ENCODE data around the gene ETFRF1. TPM values are rescaled to one million over a fixed set of nuclear protein-coding genes. Genes with fewer than 3 reads are reported as not detected.

Gene ETFRF1, protein sequence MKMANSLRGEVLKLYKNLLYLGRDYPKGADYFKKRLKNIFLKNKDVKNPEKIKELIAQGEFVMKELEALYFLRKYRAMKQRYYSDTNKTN
- total RNA-seq (10 to 100 TPM; 22.1 to 23.0 TPM), polyA plus RNA-seq (10 to 100 TPM; 30.8 to 56.5 TPM)

DNA sequence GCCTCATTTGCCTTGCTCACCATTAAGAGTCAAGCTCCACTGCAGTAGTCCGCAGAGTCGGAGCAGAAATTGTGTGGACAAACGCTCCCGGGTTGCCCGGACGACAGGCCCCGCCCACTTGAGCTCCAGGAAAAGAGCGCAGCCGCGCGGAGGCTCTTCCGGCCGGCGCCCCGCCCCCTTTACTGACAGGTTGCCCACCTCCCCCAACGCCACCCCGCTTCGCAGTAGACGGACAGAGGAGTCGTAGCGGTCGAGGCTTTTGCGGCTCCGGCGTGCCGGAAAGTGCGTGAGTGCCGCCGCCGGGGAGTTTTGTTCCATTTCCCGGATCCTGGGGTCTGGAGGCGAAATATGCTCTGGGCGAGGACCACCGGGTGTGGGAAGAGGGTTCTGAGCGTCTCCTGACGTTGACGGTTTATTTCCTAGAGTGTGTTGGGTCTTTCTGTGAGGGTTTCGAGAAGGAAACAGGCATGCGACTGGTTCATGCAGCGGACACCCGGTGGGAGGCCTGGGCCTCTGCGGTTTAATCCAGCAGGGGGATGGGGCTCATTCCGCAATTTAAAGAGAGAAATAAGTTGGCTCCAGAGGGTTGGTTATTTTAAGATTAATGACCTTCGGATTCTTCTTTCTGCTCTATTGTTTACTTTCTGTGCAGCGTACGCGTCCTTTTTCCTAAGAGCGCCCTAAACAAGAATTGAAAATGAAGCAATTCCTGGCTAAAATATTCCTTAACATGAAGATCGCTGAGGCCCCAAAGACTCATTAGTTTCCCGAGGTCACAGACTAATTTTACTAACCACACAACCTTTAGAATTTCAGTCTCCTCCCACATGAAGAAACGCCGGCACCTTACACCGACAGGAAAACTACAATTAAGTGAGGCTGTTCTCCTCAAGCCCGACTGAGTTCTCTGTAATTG lies at the start of gene ETFRF1, which contains the start of gene DNAI7:
Gene ETFRF1 (plus strand): TSS at position 182 of the 916 bp plus-strand sequence. CDS start 8,720 bp downstream, outside the sequence.
Gene DNAI7 (minus strand): TSS at position 105 of the 916 bp plus-strand sequence. CDS start 82 bp downstream, at position 23.
- H3K9me3 ChIP-seq (ENCODE audit: control insufficient read depth in 1 of 2, low read length in 2 of 2) = no peaks in the 10 kb centered on the region
- Mint-ChIP-seq H3K4me1 (peaks cover 16 to 35% (median 25%) of the 10 kb centered on the region in 4 donors), H3K36me3 (peaks cover 4 to 11% of the 10 kb centered on the region in 2 donors), H3K27me3 (no peaks in the 10 kb centered on the region), H3K27ac (peak within 1 kb of the TSS; percentile 97 to 100 (median 99)), H3K4me3 (peak within 1 kb of the TSS; percentile 96 to 99 (median 99)), H3K9me3 (no peaks in the 10 kb centered on the region)
- peak; percentile 93 to 97 (median 95) for DNase-seq
- H3K27ac ChIP-seq (ENCODE audit: low read depth, low read length) = peak within 1 kb of the TSS; percentile 83
- H3K4me1 ChIP-seq (ENCODE audit: insufficient read depth, low read length) = peaks cover 24% of the 10 kb centered on the region
- CTCF ChIA-PET (ENCODE audit: partially characterized antibody) = interaction anchor here (1.3 to 1.9 kb wide), 6 partner anchors 9 to 46 kb away, joined by 3 to 11 read pairs (median 4); no protein-coding TSS in a partner anchor
- H3K4me3 ChIP-seq (ENCODE audit: low read length in 2 of 2) = peak within 1 kb of the TSS; percentile 73 to 98
- intact Hi-C loops (cut with micrococcal nuclease) = loop anchor here (1.0 to 2.0 kb wide), 5 partner anchors 9 to 143 kb away; partner anchors contain the start of gene KRAS
- H3K36me3 ChIP-seq (ENCODE audit: insufficient read depth, low read length) = no peaks in the 10 kb centered on the region
- H3K27me3 ChIP-seq (ENCODE audit: insufficient read depth, low read length) = no peaks in the 10 kb centered on the region
- POLR2A ChIA-PET (ENCODE audit: partially characterized antibody) = interaction anchor here (1.0 to 3.0 kb wide), 11 partner anchors 9 to 192 kb away, joined by 4 to 21 read pairs (median 7); partner anchors contain the start of gene KRAS

DNA sequence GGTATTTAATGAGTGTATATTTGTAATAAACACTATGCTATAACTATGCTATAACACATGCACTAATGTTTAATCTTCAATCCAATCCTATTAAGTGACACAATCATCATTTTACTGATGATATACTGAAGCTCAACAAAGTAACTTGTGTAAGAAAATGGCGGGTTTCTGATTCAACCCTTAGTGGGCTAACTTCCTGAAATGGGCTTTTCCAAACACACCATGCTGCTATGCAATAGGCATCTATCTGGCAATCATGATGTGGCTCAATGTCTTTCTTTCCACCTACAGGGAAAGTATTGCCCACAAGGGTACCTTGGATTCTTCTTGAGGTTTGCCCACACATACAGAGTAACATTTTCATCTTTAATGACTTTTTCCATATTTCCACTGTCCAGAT lies 48.4 kb upstream of the ETFRF1 start:
- no peak for DNase-seq
- ChIA-PET CTCF (ENCODE audit: partially characterized antibody) (interaction anchor here (0.6 to 1.8 kb wide), 2 partner anchors 8 to 23 kb away, joined by 3 to 6 read pairs; no protein-coding TSS in a partner anchor), POLR2A (ENCODE audit: partially characterized antibody) (no interaction called here)
- H3K9me3 ChIP-seq (ENCODE audit: control insufficient read depth in 1 of 2, low read length in 2 of 2) = no peaks in the 10 kb centered on the region
- no peak overlapping the region for H3K27ac ChIP-seq (ENCODE audit: low read depth, low read length)
- no peak overlapping the region for H3K4me3 Mint-ChIP-seq
- H3K4me1 Mint-ChIP-seq = no peaks in the 10 kb centered on the region
- intact Hi-C loops (cut with micrococcal nuclease) = no loop called here
- H3K27me3 Mint-ChIP-seq = no peaks in the 10 kb centered on the region
- H3K36me3 ChIP-seq (ENCODE audit: insufficient read depth, low read length) = no peaks in the 10 kb centered on the region
- no peaks in the 10 kb centered on the region for H3K4me1 ChIP-seq (ENCODE audit: insufficient read depth, low read length)
- no peak overlapping the region for H3K27ac Mint-ChIP-seq
- no peaks in the 10 kb centered on the region for H3K36me3 Mint-ChIP-seq
- H3K27me3 ChIP-seq (ENCODE audit: insufficient read depth, low read length) = no peaks in the 10 kb centered on the region
- no peak overlapping the region for H3K4me3 ChIP-seq (ENCODE audit: low read length in 2 of 2)
- no peaks in the 10 kb centered on the region for H3K9me3 Mint-ChIP-seq

GRCh38 chr12:25151476-25151875 lies 43.6 kb upstream of the ETFRF1 start:
- Mint-ChIP-seq H3K27me3 (no peaks in the 10 kb centered on the region), H3K4me1 (peaks cover 0 to 8% (median 6%) of the 10 kb centered on the region in 4 donors), H3K27ac (peak overlapping the region in 1 of 7 donors; percentile 5), H3K4me3 (no peak overlapping the region), H3K36me3 (no peaks in the 10 kb centered on the region), H3K9me3 (no peaks in the 10 kb centered on the region)
- Histone ChIP-seq H3K27ac (ENCODE audit: low read depth, low read length) (no peak overlapping the region), H3K27me3 (ENCODE audit: insufficient read depth, low read length) (no peaks in the 10 kb centered on the region), H3K36me3 (ENCODE audit: insufficient read depth, low read length) (no peaks in the 10 kb centered on the region), H3K4me3 (ENCODE audit: low read length in 2 of 2) (no peak overlapping the region), H3K9me3 (ENCODE audit: control insufficient read depth in 1 of 2, low read length in 2 of 2) (no peaks in the 10 kb centered on the region), H3K4me1 (ENCODE audit: insufficient read depth, low read length) (peaks cover 3% of the 10 kb centered on the region)
- intact Hi-C loops (cut with micrococcal nuclease) = no loop called here
- no peak for DNase-seq
- POLR2A ChIA-PET (ENCODE audit: partially characterized antibody) = no interaction called here
- CTCF ChIA-PET (ENCODE audit: partially characterized antibody) = interaction anchor here (0.6 to 1.6 kb wide), 5 partner anchors 12 to 236 kb away, joined by 3 to 6 read pairs (median 4); no protein-coding TSS in a partner anchor

DNA sequence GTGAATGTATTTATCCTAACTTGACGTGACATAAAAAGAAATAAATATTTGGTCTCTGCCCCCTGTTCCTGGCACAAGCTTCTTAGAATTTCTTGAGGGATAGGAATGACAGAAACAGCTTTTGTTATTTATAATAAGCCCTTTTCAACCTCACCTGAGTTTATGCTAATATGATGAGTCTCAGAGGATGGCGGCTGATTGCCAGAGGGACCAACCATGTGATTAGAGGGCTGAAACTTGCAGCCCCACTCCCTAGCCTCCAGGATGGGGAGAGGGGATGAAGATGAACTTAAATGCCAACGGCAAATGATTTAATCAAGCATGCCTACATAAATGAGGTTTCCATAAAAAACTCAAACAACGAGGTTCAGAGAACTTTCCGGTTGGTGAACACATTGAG lies 43.0 kb upstream of the ETFRF1 start:
- H3K4me1 Mint-ChIP-seq = peaks cover 0 to 8% (median 6%) of the 10 kb centered on the region in 4 donors
- H3K36me3 Mint-ChIP-seq = no peaks in the 10 kb centered on the region
- H3K9me3 Mint-ChIP-seq = no peaks in the 10 kb centered on the region
- no peak overlapping the region for H3K4me3 Mint-ChIP-seq
- no peak overlapping the region for H3K27ac ChIP-seq (ENCODE audit: low read depth, low read length)
- no peak for DNase-seq
- no peaks in the 10 kb centered on the region for H3K27me3 Mint-ChIP-seq
- peaks cover 3% of the 10 kb centered on the region for H3K4me1 ChIP-seq (ENCODE audit: insufficient read depth, low read length)
- POLR2A ChIA-PET (ENCODE audit: partially characterized antibody) = no interaction called here
- H3K27me3 ChIP-seq (ENCODE audit: insufficient read depth, low read length) = no peaks in the 10 kb centered on the region
- H3K4me3 ChIP-seq (ENCODE audit: low read length in 2 of 2) = no peak overlapping the region
- intact Hi-C loops (cut with micrococcal nuclease) = no loop called here
- H3K27ac Mint-ChIP-seq = no peak overlapping the region
- CTCF ChIA-PET (ENCODE audit: partially characterized antibody) = interaction anchor here (0.6 to 6.3 kb wide), 8 partner anchors 8 to 235 kb away, joined by 3 to 34 read pairs (median 4); no protein-coding TSS in a partner anchor
- no peaks in the 10 kb centered on the region for H3K9me3 ChIP-seq (ENCODE audit: control insufficient read depth in 1 of 2, low read length in 2 of 2)
- H3K36me3 ChIP-seq (ENCODE audit: insufficient read depth, low read length) = no peaks in the 10 kb centered on the region

GRCh38 chr12:25155022-25155576 lies 39.9 kb upstream of the ETFRF1 start:
- peaks cover 3% of the 10 kb centered on the region for H3K4me1 ChIP-seq (ENCODE audit: insufficient read depth, low read length)
- Mint-ChIP-seq H3K9me3 (no peaks in the 10 kb centered on the region), H3K4me3 (peak overlapping the region; percentile 46 to 82 (median 77)), H3K36me3 (no peaks in the 10 kb centered on the region), H3K27ac (peak overlapping the region in 4 of 7 donors; percentile 52 to 84 (median 73)), H3K4me1 (peaks cover 0 to 8% (median 6%) of the 10 kb centered on the region in 4 donors), H3K27me3 (no peaks in the 10 kb centered on the region)
- POLR2A ChIA-PET (ENCODE audit: partially characterized antibody) = interaction anchor here (0.7 to 1.8 kb wide), 4 partner anchors 32 to 104 kb away, joined by 3 to 7 read pairs (median 6); partner anchors contain the start of genes DNAI7 and ETFRF1
- no peak overlapping the region for H3K4me3 ChIP-seq (ENCODE audit: low read length in 2 of 2)
- CTCF ChIA-PET (ENCODE audit: partially characterized antibody) = interaction anchor here (0.8 to 6.3 kb wide), 22 partner anchors 9 to 234 kb away, joined by 3 to 34 read pairs (median 4); partner anchors contain the start of genes DNAI7 and ETFRF1
- no peaks in the 10 kb centered on the region for H3K9me3 ChIP-seq (ENCODE audit: control insufficient read depth in 1 of 2, low read length in 2 of 2)
- no peak overlapping the region for H3K27ac ChIP-seq (ENCODE audit: low read depth, low read length)
- intact Hi-C loops (cut with micrococcal nuclease) = loop anchor here (1.0 to 2.0 kb wide), 4 partner anchors 32 to 232 kb away; partner anchors contain the start of genes DNAI7 and ETFRF1
- no peaks in the 10 kb centered on the region for H3K27me3 ChIP-seq (ENCODE audit: insufficient read depth, low read length)
- peak in 4 of 5 donors; percentile 45 to 52 (median 48) for DNase-seq
- H3K36me3 ChIP-seq (ENCODE audit: insufficient read depth, low read length) = no peaks in the 10 kb centered on the region

GRCh38 chr12:25156061-25156460 lies 39.0 kb upstream of the ETFRF1 start:
- Histone ChIP-seq H3K36me3 (ENCODE audit: insufficient read depth, low read length) (no peaks in the 10 kb centered on the region), H3K27me3 (ENCODE audit: insufficient read depth, low read length) (no peaks in the 10 kb centered on the region), H3K27ac (ENCODE audit: low read depth, low read length) (no peak overlapping the region), H3K9me3 (ENCODE audit: control insufficient read depth in 1 of 2, low read length in 2 of 2) (no peaks in the 10 kb centered on the region), H3K4me3 (ENCODE audit: low read length in 2 of 2) (no peak overlapping the region), H3K4me1 (ENCODE audit: insufficient read depth, low read length) (peaks cover 3% of the 10 kb centered on the region)
- intact Hi-C loops (cut with micrococcal nuclease) = no loop called here
- no peak for DNase-seq
- Mint-ChIP-seq H3K4me3 (no peak overlapping the region), H3K27me3 (no peaks in the 10 kb centered on the region), H3K9me3 (no peaks in the 10 kb centered on the region), H3K36me3 (no peaks in the 10 kb centered on the region), H3K4me1 (peaks cover 0 to 8% (median 6%) of the 10 kb centered on the region in 4 donors), H3K27ac (no peak overlapping the region)
- ChIA-PET CTCF (ENCODE audit: partially characterized antibody) (interaction anchor here (0.7 to 6.3 kb wide), 7 partner anchors 9 to 233 kb away, joined by 3 to 34 read pairs (median 6); partner anchors contain the start of genes DNAI7 and ETFRF1), POLR2A (ENCODE audit: partially characterized antibody) (interaction anchor here (1.2 to 1.8 kb wide), 2 partner anchors 31 to 39 kb away, joined by 6 to 7 read pairs; partner anchors contain the start of genes DNAI7 and ETFRF1)
